Gastrocnemius medialis (tissue), 4 donors: Measurements from ENCODE around the gene PRG3. TPM values are rescaled to one million over a fixed set of nuclear protein-coding genes. Genes with fewer than 3 reads are reported as not detected.

Experiments used
- ATAC-seq, 2 donors: fragments of 150-250 bp; one replicate each; pipeline ENCODE4 v1.9.1; 2016
- DNase-seq, 2 donors: peaks; one replicate each; pipeline ENCODE4 v3.0.0-alpha.2; 2019
- H3K27ac ChIP-seq, 4 donors: fragments of 200-600 bp; sonication (generic); 1 replicate in 1 of 4; 2 replicates in 3 of 4; pipeline ENCODE4 v1.5.1; 2016 to 2018; ENCODE audit warnings: mild to moderate bottlenecking in 2 of 4, moderate library complexity in 1 of 4
- H3K27me3 ChIP-seq, 3 donors: fragments of 200-600 bp; sonication (generic) in 2 of 3; 1 replicate in 1 of 3; 2 replicates in 2 of 3; pipeline versions ENCODE4 v1.5.1 to v1.6.0; 2016 to 2019; ENCODE audit warnings: mild to moderate bottlenecking in 1 of 3, moderate library complexity in 1 of 3
- H3K36me3 ChIP-seq, 2 donors: fragments of 200-600 bp; sonication (generic) in 1 of 2; one replicate each; pipeline ENCODE4 v1.5.1; 2017 to 2018
- H3K4me1 ChIP-seq, 2 donors: fragments of 200-600 bp; sonication (generic) in 1 of 2; one replicate each; pipeline ENCODE4 v1.5.1; 2016 to 2017; ENCODE audit warnings: mild to moderate bottlenecking in 2 of 2
- H3K4me3 ChIP-seq, 4 donors: fragments of 200-600 bp; sonication (generic) in 3 of 4; 1 replicate in 1 of 4; 2 replicates in 3 of 4; pipeline ENCODE4 v1.5.1; 2016 to 2019; ENCODE audit warnings: mild to moderate bottlenecking in 2 of 4
- H3K9me3 ChIP-seq, 3 donors: fragments of 200-600 bp; sonication (generic) in 2 of 3; 1 replicate in 1 of 3; 2 replicates in 2 of 3; pipeline ENCODE4 v1.5.1; 2016 to 2019
- POLR2A ChIP-seq, 2 donors: fragments of 450-650 bp; IDR thresholded peaks; one replicate each; pipeline ENCODE4 v1.6.1; 2017; ENCODE audit warnings: antibody characterized with exemption in 2 of 2, mild to moderate bottlenecking in 2 of 2, moderate library complexity in 2 of 2
- in situ Hi-C, 4 donors: fragments of 200-750 bp; cut with MboI; loops; one replicate each; pipeline versions ENCODE4 v1.15.0 to v1.8.0; 2017; ENCODE audit warnings: low sequenced_read_pairs in 4 of 4
- intact Hi-C: fragments of 100-400 bp; cut with DNase I; formaldehyde crosslinking; loops from one replicate; pipeline ENCODE4 v1.15.1; 2023; ENCODE audit warnings: low total_unique reads
- total RNA-seq, 4 donors: library from RNA; depleted of rRNA; stranded (reverse); fragments of >200 nt; gene quantifications; one replicate each; pipeline versions ENCODE4 v1.1.0 to v1.2.3, GENCODE V29; 2016
- TF ChIP-seq, protein P1 (sequence below), 5 experiments: fragments of 450-650 bp in 3 of 5; fragments of 200-600 bp in 2 of 5; sonication (generic) in 2 of 5; IDR thresholded peaks in 4 of 5; conservative IDR thresholded peaks in 1 of 5; 1 replicate in 4 of 5; 2 replicates in 1 of 5; pipeline ENCODE4 v1.5.1; 2016 to 2019; ENCODE audit warnings: antibody characterized with exemption in 5 of 5, mild to moderate bottlenecking in 3 of 5, moderate library complexity in 3 of 5

PRG3 gene
- total RNA-seq, 4 donors from 2014 or later = not detected

DNA sequence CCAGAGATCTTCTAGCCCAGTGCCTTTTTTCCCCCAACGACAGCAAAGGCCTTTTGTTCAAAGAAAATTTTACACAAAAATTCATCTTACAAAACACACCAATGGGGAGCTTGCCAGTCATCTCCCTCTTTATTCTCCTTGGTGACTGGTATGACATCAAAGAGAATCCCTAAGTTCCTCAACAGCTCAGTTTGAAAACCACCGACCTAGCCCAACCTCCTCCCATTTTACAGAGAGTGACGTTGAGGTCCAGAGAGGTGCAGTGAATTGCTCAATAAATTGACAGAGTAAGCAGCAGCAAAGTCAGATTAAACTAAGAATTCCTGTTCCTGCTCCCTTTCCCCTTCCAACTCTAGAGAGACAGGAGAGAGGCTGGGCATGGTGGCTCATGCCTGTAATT lies 38.2 kb upstream of the PRG3 start:
- intact Hi-C loops (no loop called here), in situ Hi-C loops (no loop called here)
- ATAC-seq = no peak
- Histone ChIP-seq H3K36me3 (peaks cover 0 to 17% of the 10 kb centered on the region in 2 donors), H3K27me3 (no peaks in the 10 kb centered on the region), H3K9me3 (no peaks in the 10 kb centered on the region), H3K4me3 (no peak overlapping the region), H3K27ac (no peak overlapping the region), H3K4me1 (peaks cover 5 to 6% of the 10 kb centered on the region in 2 donors)
- no peak for DNase-seq
- TF ChIP-seq POLR2A (IDR thresholded peaks at IDR 0.05) = no peak
- TF ChIP-seq, protein P1, sequence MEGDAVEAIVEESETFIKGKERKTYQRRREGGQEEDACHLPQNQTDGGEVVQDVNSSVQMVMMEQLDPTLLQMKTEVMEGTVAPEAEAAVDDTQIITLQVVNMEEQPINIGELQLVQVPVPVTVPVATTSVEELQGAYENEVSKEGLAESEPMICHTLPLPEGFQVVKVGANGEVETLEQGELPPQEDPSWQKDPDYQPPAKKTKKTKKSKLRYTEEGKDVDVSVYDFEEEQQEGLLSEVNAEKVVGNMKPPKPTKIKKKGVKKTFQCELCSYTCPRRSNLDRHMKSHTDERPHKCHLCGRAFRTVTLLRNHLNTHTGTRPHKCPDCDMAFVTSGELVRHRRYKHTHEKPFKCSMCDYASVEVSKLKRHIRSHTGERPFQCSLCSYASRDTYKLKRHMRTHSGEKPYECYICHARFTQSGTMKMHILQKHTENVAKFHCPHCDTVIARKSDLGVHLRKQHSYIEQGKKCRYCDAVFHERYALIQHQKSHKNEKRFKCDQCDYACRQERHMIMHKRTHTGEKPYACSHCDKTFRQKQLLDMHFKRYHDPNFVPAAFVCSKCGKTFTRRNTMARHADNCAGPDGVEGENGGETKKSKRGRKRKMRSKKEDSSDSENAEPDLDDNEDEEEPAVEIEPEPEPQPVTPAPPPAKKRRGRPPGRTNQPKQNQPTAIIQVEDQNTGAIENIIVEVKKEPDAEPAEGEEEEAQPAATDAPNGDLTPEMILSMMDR (IDR thresholded peaks at IDR 0.05 in 4 of 5, conservative IDR thresholded peaks at IDR 0.05 in 1 of 5) = no peak

DNA sequence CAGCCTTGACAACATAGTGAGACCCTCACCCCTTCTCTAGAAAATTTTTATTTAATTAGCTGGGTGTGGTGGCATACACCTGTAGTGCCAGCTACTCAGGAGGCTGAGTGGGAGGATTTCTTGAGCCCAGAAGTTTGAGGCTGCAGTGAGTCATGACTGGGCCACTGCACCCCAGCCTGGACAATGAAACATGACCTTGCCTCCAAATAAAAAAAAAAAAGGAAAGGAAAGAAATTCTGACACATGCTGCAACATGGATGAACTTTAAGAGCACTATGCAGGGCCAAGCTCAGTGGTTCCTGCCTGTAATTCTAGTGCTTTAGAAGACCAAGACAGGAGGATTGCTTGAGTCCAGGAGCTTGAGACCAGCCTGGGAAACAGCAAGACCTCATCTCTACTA lies 37.2 kb upstream of the PRG3 start:
- Histone ChIP-seq H3K4me1 (peaks cover 0 to 2% of the 10 kb centered on the region in 2 donors), H3K4me3 (no peak overlapping the region), H3K27me3 (no peaks in the 10 kb centered on the region), H3K36me3 (peaks cover 0 to 24% of the 10 kb centered on the region in 2 donors), H3K9me3 (no peaks in the 10 kb centered on the region), H3K27ac (no peak overlapping the region)
- intact Hi-C loops (no loop called here), in situ Hi-C loops (no loop called here)
- ATAC-seq = no peak
- no peak for DNase-seq
- TF ChIP-seq, protein P1 (IDR thresholded peaks at IDR 0.05 in 4 of 5, conservative IDR thresholded peaks at IDR 0.05 in 1 of 5) = no peak
- TF ChIP-seq POLR2A (IDR thresholded peaks at IDR 0.05) = no peak

GRCh38 chr11:57417056-57417455 lies 36.1 kb upstream of the PRG3 start:
- Histone ChIP-seq H3K9me3 (no peaks in the 10 kb centered on the region), H3K27ac (no peak overlapping the region), H3K27me3 (no peaks in the 10 kb centered on the region), H3K4me1 (peaks cover 0 to 5% of the 10 kb centered on the region in 2 donors), H3K4me3 (no peak overlapping the region), H3K36me3 (peaks cover 0 to 24% of the 10 kb centered on the region in 2 donors)
- in situ Hi-C loops (no loop called here), intact Hi-C loops (no loop called here)
- no peak for TF ChIP-seq POLR2A (IDR thresholded peaks at IDR 0.05)
- TF ChIP-seq, protein P1 (IDR thresholded peaks at IDR 0.05 in 4 of 5, conservative IDR thresholded peaks at IDR 0.05 in 1 of 5) = no peak
- ATAC-seq = peak in 1 of 2 donors; percentile 21
- peak in 1 of 2 donors; percentile 23 for DNase-seq

- no peak for TF ChIP-seq POLR2A (IDR thresholded peaks at IDR 0.05)
- TF ChIP-seq, protein P1 (IDR thresholded peaks at IDR 0.05 in 4 of 5, conservative IDR thresholded peaks at IDR 0.05 in 1 of 5) = no peak
- H3K4me3 ChIP-seq = no peak overlapping the region
- peaks cover 0 to 5% of the 10 kb centered on the region in 2 donors for H3K4me1 ChIP-seq
- no peak for ATAC-seq
- intact Hi-C loops (no loop called here), in situ Hi-C loops (no loop called here)
- H3K27me3 ChIP-seq = no peaks in the 10 kb centered on the region
- no peak for DNase-seq
- peaks cover 0 to 24% of the 10 kb centered on the region in 2 donors for H3K36me3 ChIP-seq
- no peak overlapping the region for H3K27ac ChIP-seq
- no peaks in the 10 kb centered on the region for H3K9me3 ChIP-seq
Observed at GRCh38 chr11:57416436-57416835, 35.5 kb upstream of the PRG3 start.

- DNase-seq (no peak), ATAC-seq (no peak)
- in situ Hi-C loops = no loop called here
- no peak overlapping the region for H3K4me3 ChIP-seq
- no peak for TF ChIP-seq POLR2A (IDR thresholded peaks at IDR 0.05)
- TF ChIP-seq, protein P1 (IDR thresholded peaks at IDR 0.05 in 4 of 5, conservative IDR thresholded peaks at IDR 0.05 in 1 of 5) = no peak
- no peaks in the 10 kb centered on the region for H3K9me3 ChIP-seq
- peaks cover 0 to 5% of the 10 kb centered on the region in 2 donors for H3K4me1 ChIP-seq
- peaks cover 0 to 20% of the 10 kb centered on the region in 2 donors for H3K36me3 ChIP-seq
- no peak overlapping the region for H3K27ac ChIP-seq
- intact Hi-C loops = no loop called here
- no peaks in the 10 kb centered on the region for H3K27me3 ChIP-seq
Observed at GRCh38 chr11:57414612-57415212, 33.8 kb upstream of the PRG3 start.
